Measurements from ENCODE around the gene DBP.

The DBP gene

GRCh38 chr19:48654299-48655059, 17.3 kb upstream of the DBP start:
- Histone ChIP-seq H3K36me3 (replicated peaks; ENCODE audit: low read depth, low read length) (no peaks in the 10 kb centered on the region), H3K4me3 (ENCODE audit: low read length) (no peak overlapping the region), H3K27me3 (ENCODE audit: low read depth, low read length) (0 out of 2 replicates have a peak, but pooled peaks cover 3% of the 10 kb centered on the region), H3K27ac (ENCODE audit: low read length) (no peak overlapping the region), H4K20me1 (ENCODE audit: insufficient read depth, low read length) (no peaks in the 10 kb centered on the region), H3K79me2 (ENCODE audit: low read length) (no peaks in the 10 kb centered on the region), H3K9me3 (ENCODE audit: insufficient read depth, low read length) (no peaks in the 10 kb centered on the region), H2AFZ (ENCODE audit: low read depth, low read length) (no peak overlapping the region), H3K4me1 (ENCODE audit: low read length) (no peaks in the 10 kb centered on the region), H3K9ac (ENCODE audit: low read length) (no peak overlapping the region), H3K4me2 (ENCODE audit: low read length) (no peak overlapping the region)
- TF ChIP-seq EZH2phosphoT487 (IDR thresholded peaks at IDR 0.05; ENCODE audit: low read depth) = no peak
- no peak for TF ChIP-seq CTCF (IDR thresholded peaks at IDR 0.05; ENCODE audit: low read depth, low read length)

- Histone ChIP-seq H3K27ac (ENCODE audit: low read length) (no peak overlapping the region), H3K27me3 (ENCODE audit: low read depth, low read length) (0 out of 2 replicates have a peak, but pooled peaks cover 4% of the 10 kb centered on the region), H3K36me3 (replicated peaks; ENCODE audit: low read depth, low read length) (no peaks in the 10 kb centered on the region), H3K9ac (ENCODE audit: low read length) (no peak overlapping the region), H2AFZ (ENCODE audit: low read depth, low read length) (no peak overlapping the region), H3K4me1 (ENCODE audit: low read length) (peaks cover 5% of the 10 kb centered on the region; the same call in 1 of the 2 replicates), H3K4me2 (ENCODE audit: low read length) (no peak overlapping the region), H4K20me1 (ENCODE audit: insufficient read depth, low read length) (no peaks in the 10 kb centered on the region), H3K79me2 (ENCODE audit: low read length) (no peaks in the 10 kb centered on the region), H3K4me3 (ENCODE audit: low read length) (no peak overlapping the region), H3K9me3 (ENCODE audit: insufficient read depth, low read length) (no peaks in the 10 kb centered on the region)
- no peak for TF ChIP-seq EZH2phosphoT487 (IDR thresholded peaks at IDR 0.05; ENCODE audit: low read depth)
- no peak for TF ChIP-seq CTCF (IDR thresholded peaks at IDR 0.05; ENCODE audit: low read depth, low read length)
These were observed 14.5 kb upstream of the DBP start for GRCh38 chr19:48651683-48652048.

- Histone ChIP-seq H3K4me1 (ENCODE audit: low read length) (peaks cover 5% of the 10 kb centered on the region; the same call in 1 of the 2 replicates), H4K20me1 (ENCODE audit: insufficient read depth, low read length) (no peaks in the 10 kb centered on the region), H3K27me3 (ENCODE audit: low read depth, low read length) (0 out of 2 replicates have a peak, but pooled peaks cover 4% of the 10 kb centered on the region), H3K9ac (ENCODE audit: low read length) (no peak overlapping the region), H3K9me3 (ENCODE audit: insufficient read depth, low read length) (no peaks in the 10 kb centered on the region), H2AFZ (ENCODE audit: low read depth, low read length) (no peak overlapping the region), H3K4me3 (ENCODE audit: low read length) (no peak overlapping the region), H3K27ac (ENCODE audit: low read length) (no peak overlapping the region), H3K36me3 (replicated peaks; ENCODE audit: low read depth, low read length) (no peaks in the 10 kb centered on the region), H3K4me2 (ENCODE audit: low read length) (no peak overlapping the region), H3K79me2 (ENCODE audit: low read length) (no peaks in the 10 kb centered on the region)
- TF ChIP-seq CTCF (IDR thresholded peaks at IDR 0.05; ENCODE audit: low read depth, low read length) (no peak), EZH2phosphoT487 (IDR thresholded peaks at IDR 0.05; ENCODE audit: low read depth) (no peak)
These were observed 13.9 kb upstream of the DBP start for GRCh38 chr19:48650974-48651682.

GRCh38 chr19:48648134-48648533, 11.0 kb upstream of the DBP start:
- Histone ChIP-seq H3K36me3 (replicated peaks; ENCODE audit: low read depth, low read length) (no peaks in the 10 kb centered on the region), H3K4me3 (ENCODE audit: low read length) (no peak overlapping the region), H4K20me1 (ENCODE audit: insufficient read depth, low read length) (no peaks in the 10 kb centered on the region), H3K4me1 (ENCODE audit: low read length) (peaks cover 8% of the 10 kb centered on the region), H2AFZ (ENCODE audit: low read depth, low read length) (no peak overlapping the region), H3K79me2 (ENCODE audit: low read length) (no peaks in the 10 kb centered on the region), H3K9me3 (ENCODE audit: insufficient read depth, low read length) (no peaks in the 10 kb centered on the region), H3K4me2 (ENCODE audit: low read length) (no peak overlapping the region), H3K27ac (ENCODE audit: low read length) (no peak overlapping the region), H3K27me3 (ENCODE audit: low read depth, low read length) (0 out of 2 replicates have a peak, but pooled peaks cover 4% of the 10 kb centered on the region), H3K9ac (ENCODE audit: low read length) (no peak overlapping the region)
- TF ChIP-seq CTCF (IDR thresholded peaks at IDR 0.05; ENCODE audit: low read depth, low read length) (no peak), EZH2phosphoT487 (IDR thresholded peaks at IDR 0.05; ENCODE audit: low read depth) (no peak)
